Stimulated activated CD8-positive, alpha-beta memory T cell treated with anti-CD3 and anti-CD28 coated beads, Interleukin-7, amount 100 ng/mL, for 4 hours (primary cell): ENCODE results near the gene UGT1A10.

Source experiments
- DNase-seq, 2 donors: peaks; one replicate each; pipeline ENCODE4 v3.0.0-alpha.2; 2020; ENCODE audit warnings: low read depth in 2 of 2

UGT1A10 gene

GRCh38 chr2:233773854-233774253 lies 137.6 kb downstream of the UGT1A10 start:
- DNase-seq: no peak

DNA sequence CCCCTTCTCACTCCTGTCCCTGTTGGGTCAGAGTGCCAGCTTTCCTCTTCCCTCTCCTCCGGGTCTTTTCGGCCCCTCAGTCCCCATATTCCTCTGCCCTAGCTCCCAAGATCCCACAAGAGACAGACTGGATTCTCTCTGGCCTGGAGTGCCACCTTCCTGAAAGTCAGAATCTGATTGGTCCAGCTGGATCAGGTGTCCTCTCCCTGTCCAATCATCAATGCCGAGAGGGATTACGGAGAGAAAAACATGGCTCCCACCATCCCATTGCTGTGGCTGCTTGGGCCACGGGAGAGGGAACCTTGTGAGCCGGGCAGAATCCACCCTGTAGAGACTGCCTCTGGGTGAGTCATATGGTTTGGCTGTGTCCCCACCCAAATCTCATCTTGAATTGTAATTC lies 139.2 kb downstream of the UGT1A10 start:
- DNase-seq: no peak

DNA sequence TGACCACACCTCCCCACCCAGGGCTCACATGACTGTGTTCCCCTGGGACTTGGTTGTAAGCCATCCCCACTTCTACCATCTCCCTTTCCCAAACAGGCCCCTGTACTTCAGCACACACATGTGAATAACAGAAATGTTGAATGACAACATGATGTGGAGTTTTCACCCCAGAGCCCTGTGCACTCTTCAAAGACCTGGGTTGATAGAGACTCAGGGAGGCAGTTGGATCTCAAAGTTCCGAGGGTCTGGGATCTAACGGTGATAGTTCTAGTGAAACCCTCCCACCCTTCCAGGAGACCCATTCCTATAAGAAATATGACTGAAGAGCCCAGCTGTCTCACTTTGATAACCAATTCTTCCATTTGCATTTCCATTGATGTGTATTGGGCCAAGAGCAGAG lies 141.8 kb downstream of the UGT1A10 start, which contains the start of gene MROH2A:
MROH2A (plus strand) TSS at position 301 of the 400 bp plus-strand sequence. CDS start 1,029 bp downstream, outside the sequence.
- no peak for DNase-seq

GRCh38 chr2:233779722-233780121 lies 143.5 kb downstream of the UGT1A10 start:
- no peak for DNase-seq

GRCh38 chr2:233780771-233781170 lies 144.5 kb downstream of the UGT1A10 start:
- DNase-seq: no peak

DNA sequence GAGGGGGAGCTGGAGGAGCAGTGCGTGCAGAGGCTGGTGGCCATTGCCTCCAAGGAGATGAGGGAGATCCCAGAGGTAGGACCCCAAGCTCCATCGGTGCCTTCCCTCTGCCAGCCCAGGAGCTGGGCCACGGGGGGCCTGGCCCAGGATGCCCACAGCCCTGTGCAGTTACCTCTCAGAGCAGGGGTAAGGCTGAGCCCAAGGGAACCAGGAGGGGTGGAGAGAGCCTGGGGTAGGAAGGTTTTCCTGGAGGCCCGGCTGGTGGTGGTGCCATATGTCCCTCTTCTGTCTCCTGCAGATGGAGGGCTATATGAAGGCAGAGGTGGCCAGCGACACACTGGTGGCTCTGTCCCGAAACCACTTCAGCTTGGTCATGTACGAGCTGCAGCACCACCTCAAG lies 153.3 kb downstream of the UGT1A10 start:
- DNase-seq: no peak

- DNase-seq: no peak
Measured at GRCh38 chr2:233791151-233791882, 155.1 kb downstream of the UGT1A10 start.

- DNase-seq: no peak
Measured at GRCh38 chr2:233791883-233792329, 155.7 kb downstream of the UGT1A10 start.

DNA sequence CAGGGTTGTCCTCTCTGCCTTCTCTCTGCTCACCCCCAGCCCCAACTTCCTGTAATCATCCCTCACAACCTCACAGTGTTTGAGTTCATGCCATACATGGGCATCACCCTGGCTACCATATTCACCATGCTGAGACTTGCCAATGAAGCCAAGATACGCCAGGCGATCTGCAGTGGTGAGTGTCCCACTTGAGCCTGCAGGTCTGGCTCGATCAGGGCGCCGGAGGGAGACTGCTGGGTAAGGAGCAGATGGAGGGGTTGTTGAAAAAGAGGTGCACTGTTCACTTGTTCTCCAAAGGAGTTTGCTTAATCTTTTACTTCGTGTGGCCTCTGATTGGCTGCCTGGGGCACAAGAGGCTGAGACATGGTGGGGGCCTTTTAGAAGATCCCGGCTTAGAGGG lies 156.5 kb downstream of the UGT1A10 start:
- DNase-seq: no peak

DNA sequence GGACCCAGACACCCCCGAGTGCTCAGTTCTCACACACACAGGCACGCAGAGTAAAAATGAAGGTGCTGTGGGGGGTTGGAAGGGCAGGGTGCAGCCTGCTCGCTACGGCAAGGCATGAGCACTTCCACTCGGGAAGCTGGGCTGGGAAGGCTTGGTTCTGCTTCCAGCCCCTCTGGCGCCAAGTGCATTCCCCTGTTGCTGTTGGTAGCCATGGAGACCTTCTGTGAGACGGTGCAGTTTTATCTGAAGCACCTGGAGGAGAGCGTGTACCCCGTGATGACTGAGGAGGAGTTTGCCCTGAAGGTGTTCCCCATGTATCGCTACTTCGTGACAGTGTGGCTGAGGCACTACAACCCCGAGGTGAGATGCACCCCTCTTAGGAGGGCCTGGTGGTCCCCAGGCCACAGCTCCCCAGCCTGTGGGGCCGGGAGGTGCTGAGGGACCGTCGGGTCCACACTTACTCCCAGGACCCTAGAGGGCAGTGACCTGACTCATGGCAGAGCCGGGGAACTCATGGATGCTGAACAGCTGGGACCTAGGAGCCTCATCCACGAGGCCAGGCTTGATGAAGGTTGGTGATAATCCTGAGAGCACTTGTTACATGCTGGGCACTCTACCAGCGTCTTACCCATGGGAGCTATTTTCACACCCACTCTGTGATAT lies 157.3 kb downstream of the UGT1A10 start:
- no peak for DNase-seq

GRCh38 chr2:233794128-233794658 lies 157.9 kb downstream of the UGT1A10 start:
- no peak for DNase-seq

GRCh38 chr2:233795735-233796171 lies 159.5 kb downstream of the UGT1A10 start:
- DNase-seq: no peak

GRCh38 chr2:233796254-233796653 lies 160.0 kb downstream of the UGT1A10 start:
- no peak for DNase-seq

DNA sequence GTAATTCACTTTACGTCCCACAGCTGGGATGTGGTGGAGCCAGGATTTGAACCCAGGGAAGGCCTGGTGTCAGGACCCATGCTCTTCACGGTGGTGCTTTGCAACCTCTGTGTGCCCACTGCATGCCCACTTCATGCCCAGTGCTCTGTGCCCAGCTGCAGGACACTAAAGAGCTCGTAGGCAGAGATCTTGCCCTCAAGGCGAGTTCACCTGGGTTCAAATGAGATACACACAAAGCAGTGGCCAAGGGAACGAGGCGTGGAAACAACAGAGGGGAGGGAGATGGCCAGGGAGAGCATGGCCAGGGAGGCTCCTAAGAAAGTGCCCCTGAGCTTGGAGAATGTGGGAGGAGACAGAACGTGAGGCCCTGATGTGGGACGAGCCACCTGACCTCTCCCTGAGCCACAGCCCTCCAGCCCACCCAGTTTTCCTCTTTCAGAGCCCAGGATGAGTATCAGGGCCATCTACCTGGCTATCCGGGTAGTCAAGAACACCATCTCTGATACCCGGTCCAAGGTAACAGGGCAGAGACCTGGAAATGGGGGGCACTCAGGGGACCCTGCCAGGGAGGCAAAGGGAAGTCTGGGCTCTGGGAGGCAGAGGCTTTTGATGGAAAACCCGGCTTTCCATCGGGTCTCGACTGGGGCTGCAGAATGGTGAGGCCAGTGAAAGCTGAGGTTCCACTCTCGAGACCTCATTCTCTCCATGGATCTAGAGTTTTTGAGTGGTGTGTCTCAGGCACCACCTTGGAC lies 162.3 kb downstream of the UGT1A10 start:
- no peak for DNase-seq

GRCh38 chr2:233799087-233799665 lies 162.9 kb downstream of the UGT1A10 start:
- DNase-seq: no peak

DNA sequence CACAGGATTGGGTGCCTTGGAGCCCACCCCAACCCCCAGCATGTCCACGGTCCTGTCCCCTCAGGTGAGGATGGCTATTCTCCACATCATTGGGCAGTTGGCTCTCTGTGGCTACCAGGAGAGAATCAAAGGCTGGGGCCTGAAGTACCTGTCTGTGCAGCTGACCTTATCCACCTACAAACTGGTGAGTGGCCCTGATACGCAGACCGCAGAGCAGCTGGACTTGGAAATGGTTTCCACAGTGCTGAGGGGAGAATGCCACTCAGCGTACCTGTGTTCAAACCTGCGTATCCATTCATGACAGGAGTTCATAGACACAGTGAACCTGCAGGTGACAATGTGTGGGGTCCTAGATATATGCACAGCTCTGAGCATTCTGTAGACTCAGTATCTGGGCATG lies 163.5 kb downstream of the UGT1A10 start:
- no peak for DNase-seq

GRCh38 chr2:233800208-233800607 lies 164.0 kb downstream of the UGT1A10 start:
- no peak for DNase-seq

DNA sequence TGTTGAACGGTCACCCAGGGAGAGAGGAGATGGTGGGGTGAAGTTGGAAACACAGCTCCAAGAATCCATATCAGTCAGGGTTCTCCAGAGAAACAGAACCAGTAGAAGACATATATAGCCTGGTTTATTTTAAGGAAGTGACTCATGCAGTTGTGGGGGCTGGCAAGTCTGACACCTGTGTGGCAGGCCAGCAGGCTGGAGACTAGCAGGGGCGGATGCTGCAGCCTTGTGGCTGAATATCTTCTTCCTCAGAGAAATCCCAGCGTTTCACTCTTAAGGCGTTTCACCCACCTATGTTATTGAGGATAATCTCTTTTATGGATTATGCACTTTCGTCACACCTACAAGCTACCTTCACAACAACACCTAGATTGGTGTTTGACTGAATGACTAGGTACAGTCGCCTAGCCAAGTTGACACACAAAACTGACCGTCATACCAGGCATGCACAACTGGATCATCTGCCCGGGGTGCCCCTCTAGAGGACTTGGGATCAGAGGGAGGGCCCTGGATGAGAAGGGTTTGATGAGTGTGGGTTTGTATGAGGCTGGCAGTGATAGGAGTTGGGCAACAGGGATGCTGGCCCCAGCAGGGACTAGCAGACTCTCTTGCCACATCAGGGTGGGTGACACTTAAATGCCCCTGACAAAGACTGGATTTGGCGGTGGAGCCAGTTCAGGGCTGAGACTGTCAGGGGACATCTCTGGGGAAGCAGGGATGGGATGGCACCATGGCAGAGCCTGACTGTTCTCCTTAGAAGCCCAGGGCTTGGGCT lies 165.3 kb downstream of the UGT1A10 start:
- DNase-seq: peak in 1 of 2 donors; percentile 12

DNA sequence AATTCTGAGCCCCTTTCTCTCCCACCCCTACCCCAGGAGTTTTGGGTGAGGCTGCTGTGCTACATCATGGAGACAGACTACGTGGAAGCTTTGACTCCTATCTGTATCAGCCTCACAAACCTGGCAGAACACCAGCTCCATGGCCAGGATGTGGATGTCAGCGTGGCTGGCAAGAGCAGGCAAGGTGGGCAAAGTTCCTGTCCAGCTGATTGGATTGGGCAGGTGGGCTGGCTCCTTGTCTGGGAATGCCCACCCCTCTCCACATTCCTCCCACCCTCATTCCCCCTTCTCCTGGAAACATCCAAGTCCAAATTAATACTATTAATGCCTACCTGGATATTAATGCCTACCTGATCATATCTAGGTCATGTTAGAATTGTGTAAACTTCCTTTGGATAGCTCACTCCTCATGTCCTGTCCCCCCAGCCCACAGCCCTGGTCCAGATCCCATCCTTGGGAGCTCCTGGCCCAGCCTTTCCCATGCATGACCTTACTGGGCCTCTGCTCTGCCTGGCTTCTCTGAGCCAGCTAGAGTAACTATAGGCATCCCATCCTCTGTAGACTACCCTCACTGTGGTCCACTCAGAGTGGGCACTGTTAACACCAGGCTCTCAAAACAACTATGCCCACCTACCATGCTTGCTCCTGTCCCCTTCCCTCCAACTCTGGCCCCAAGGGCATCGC lies 166.0 kb downstream of the UGT1A10 start:
- DNase-seq: no peak

DNA sequence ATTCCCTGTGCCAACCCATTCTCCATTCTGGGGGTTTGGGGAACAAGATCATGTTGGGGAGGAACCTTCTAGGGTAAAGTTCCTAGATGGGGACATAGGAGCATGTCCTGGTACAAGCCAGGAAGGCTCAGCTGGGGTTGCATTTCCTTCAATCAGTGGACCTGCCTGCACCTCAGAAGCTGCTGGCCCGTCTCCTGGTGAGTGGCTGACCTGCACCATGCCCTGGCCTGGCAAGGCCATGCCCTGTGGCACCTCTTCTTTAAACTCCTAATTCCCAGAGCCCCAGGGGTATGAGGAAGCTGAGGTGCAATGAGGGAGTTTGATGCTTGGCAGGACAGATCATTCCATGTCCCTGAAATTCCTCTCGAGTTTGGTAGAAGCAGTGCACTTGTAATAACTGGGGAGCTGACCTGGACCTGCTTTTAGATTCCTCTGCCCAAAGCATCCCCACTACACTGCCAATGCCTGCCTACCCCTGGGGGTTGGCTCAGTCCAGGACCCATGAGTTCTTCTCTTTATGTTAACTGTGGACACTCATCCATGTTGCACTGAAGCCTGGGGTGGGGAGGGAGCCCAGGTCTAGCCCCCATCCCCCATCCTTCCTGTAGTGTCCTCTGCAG lies 167.2 kb downstream of the UGT1A10 start:
- no peak for DNase-seq
